Activated T-helper 17 cell treated with anti-CD3 and anti-CD28 coated beads, Interleukin-2, amount 50 U/mL, for 72 hours (primary cell): ENCODE results near the gene GDI2. TPM values are rescaled to one million over a fixed set of nuclear protein-coding genes. Genes with fewer than 3 reads are reported as not detected.
A peak's percentile ranks its signal among the peaks of the same experiment; 100 is the strongest.
"Not testable (repeated sequence)": the region's sequence is repeated elsewhere in the genome, so short reads cannot be mapped to it uniquely, and the experiment has no call there.

ENCODE experiments used
- ATAC-seq: fragments of 150-1000 bp; cut with Tn5 transposase; replicated peaks from 2 replicates; pipeline ENCODE4 v1.10.0; 2021; ENCODE audit warnings: mild to moderate bottlenecking, moderate library complexity
- H3K27ac Mint-ChIP-seq: one replicate; pipeline ENCODE4 v1.8.0; 2022; ENCODE audit warnings: mixed read lengths
- H3K27me3 Mint-ChIP-seq: one replicate; pipeline ENCODE4 v1.8.0; 2022; ENCODE audit warnings: mixed read lengths
- H3K36me3 Mint-ChIP-seq: one replicate; pipeline ENCODE4 v1.8.0; 2022; ENCODE audit warnings: low read depth, mild to moderate bottlenecking, mixed read lengths
- H3K4me1 Mint-ChIP-seq: one replicate; pipeline ENCODE4 v1.8.0; 2022; ENCODE audit warnings: mixed read lengths
- H3K4me3 Mint-ChIP-seq: one replicate; pipeline ENCODE4 v1.8.0; 2022; ENCODE audit warnings: mild to moderate bottlenecking, mixed read lengths
- H3K9me3 Mint-ChIP-seq: one replicate; pipeline ENCODE4 v1.8.0; 2022; ENCODE audit warnings: mixed read lengths
- total RNA-seq, 2 donors: library from RNA; stranded (reverse); gene quantifications; one replicate each; pipeline ENCODE4 v1.2.3, GENCODE V29; 2022

The GDI2 gene
- total RNA-seq, 2 donors from 2014 or later: 190 to 266 TPM

GRCh38 chr10:5813091-5813340, 218 bp downstream of the GDI2 start:
- Mint-ChIP-seq H3K9me3 (no peaks in the 10 kb centered on the region), H3K4me1 (peaks cover 48% of the 10 kb centered on the region), H3K27me3 (no peaks in the 10 kb centered on the region), H3K4me3 (peak overlapping the region; percentile 99), H3K27ac (peak overlapping the region; percentile 95), H3K36me3 (peaks cover 35% of the 10 kb centered on the region)
- ATAC-seq: peak; percentile 41

- H3K27me3 Mint-ChIP-seq: no peaks in the 10 kb centered on the region
- H3K4me1 Mint-ChIP-seq: peaks cover 48% of the 10 kb centered on the region
- ATAC-seq: peak; percentile 41
- H3K36me3 Mint-ChIP-seq: peaks cover 41% of the 10 kb centered on the region
- peak overlapping the region; percentile 99 for H3K4me3 Mint-ChIP-seq
- peak overlapping the region; percentile 95 for H3K27ac Mint-ChIP-seq
- no peaks in the 10 kb centered on the region for H3K9me3 Mint-ChIP-seq
Measured at GRCh38 chr10:5812283-5813090, 747 bp downstream of the GDI2 start.

- no peaks in the 10 kb centered on the region for H3K9me3 Mint-ChIP-seq
- H3K4me1 Mint-ChIP-seq: peaks cover 44% of the 10 kb centered on the region
- peak overlapping the region; percentile 99 for H3K4me3 Mint-ChIP-seq
- peak overlapping the region; percentile 95 for H3K27ac Mint-ChIP-seq
- peaks cover 51% of the 10 kb centered on the region for H3K36me3 Mint-ChIP-seq
- no peaks in the 10 kb centered on the region for H3K27me3 Mint-ChIP-seq
- ATAC-seq: no peak
Measured at GRCh38 chr10:5811387-5811821, 1.8 kb downstream of the GDI2 start.

- peaks cover 43% of the 10 kb centered on the region for H3K4me1 Mint-ChIP-seq
- no peaks in the 10 kb centered on the region for H3K27me3 Mint-ChIP-seq
- peak overlapping the region; percentile 99 for H3K4me3 Mint-ChIP-seq
- H3K9me3 Mint-ChIP-seq: no peaks in the 10 kb centered on the region
- no peak for ATAC-seq
- peak overlapping the region; percentile 78 for H3K27ac Mint-ChIP-seq
- peaks cover 63% of the 10 kb centered on the region for H3K36me3 Mint-ChIP-seq
Measured at GRCh38 chr10:5810225-5810624, 3.0 kb downstream of the GDI2 start.

GRCh38 chr10:5809527-5810154, 3.6 kb downstream of the GDI2 start:
- H3K9me3 Mint-ChIP-seq: no peaks in the 10 kb centered on the region
- H3K36me3 Mint-ChIP-seq: peaks cover 67% of the 10 kb centered on the region
- ATAC-seq: no peak
- peak overlapping the region; percentile 78 for H3K27ac Mint-ChIP-seq
- peak overlapping the region; percentile 99 for H3K4me3 Mint-ChIP-seq
- H3K27me3 Mint-ChIP-seq: no peaks in the 10 kb centered on the region
- H3K4me1 Mint-ChIP-seq: peaks cover 39% of the 10 kb centered on the region

- Mint-ChIP-seq H3K4me3 (peak overlapping the region; percentile 99), H3K27ac (peak overlapping the region; percentile 78), H3K4me1 (peaks cover 40% of the 10 kb centered on the region), H3K36me3 (peaks cover 74% of the 10 kb centered on the region)
- not testable (repeated sequence) for H3K9me3 Mint-ChIP-seq, ATAC-seq, H3K27me3 Mint-ChIP-seq
Measured at GRCh38 chr10:5808783-5809392, 4.3 kb downstream of the GDI2 start.

GRCh38 chr10:5806745-5807144, 6.5 kb downstream of the GDI2 start:
- Mint-ChIP-seq H3K9me3 (no peaks in the 10 kb centered on the region), H3K4me1 (peaks cover 34% of the 10 kb centered on the region), H3K4me3 (no peak overlapping the region), H3K27ac (peak overlapping the region; percentile 22), H3K27me3 (no peaks in the 10 kb centered on the region), H3K36me3 (peaks cover 79% of the 10 kb centered on the region)
- ATAC-seq: no peak

- no peak for ATAC-seq
- Mint-ChIP-seq H3K27me3 (no peaks in the 10 kb centered on the region), H3K9me3 (no peaks in the 10 kb centered on the region), H3K36me3 (peaks cover 71% of the 10 kb centered on the region), H3K27ac (no peak overlapping the region), H3K4me3 (no peak overlapping the region), H3K4me1 (peaks cover 29% of the 10 kb centered on the region)
Measured at GRCh38 chr10:5805711-5806110, 7.5 kb downstream of the GDI2 start.

- ATAC-seq: no peak
- Mint-ChIP-seq H3K27ac (no peak overlapping the region), H3K9me3 (no peaks in the 10 kb centered on the region), H3K4me3 (no peak overlapping the region), H3K4me1 (peaks cover 26% of the 10 kb centered on the region), H3K27me3 (no peaks in the 10 kb centered on the region), H3K36me3 (peaks cover 76% of the 10 kb centered on the region)
Measured at GRCh38 chr10:5805260-5805659, 8.0 kb downstream of the GDI2 start.

- no peak overlapping the region for H3K4me3 Mint-ChIP-seq
- H3K9me3 Mint-ChIP-seq: no peaks in the 10 kb centered on the region
- H3K4me1 Mint-ChIP-seq: peaks cover 18% of the 10 kb centered on the region
- no peak overlapping the region for H3K27ac Mint-ChIP-seq
- peaks cover 81% of the 10 kb centered on the region for H3K36me3 Mint-ChIP-seq
- ATAC-seq: no peak
- H3K27me3 Mint-ChIP-seq: no peaks in the 10 kb centered on the region
Measured at GRCh38 chr10:5804386-5804785, 8.8 kb downstream of the GDI2 start.

GRCh38 chr10:5800782-5801181, 12.5 kb downstream of the GDI2 start:
- Mint-ChIP-seq H3K9me3 (no peaks in the 10 kb centered on the region), H3K4me3 (no peak overlapping the region), H3K27ac (no peak overlapping the region), H3K4me1 (peaks cover 6% of the 10 kb centered on the region), H3K27me3 (no peaks in the 10 kb centered on the region), H3K36me3 (peaks cover 81% of the 10 kb centered on the region)
- no peak for ATAC-seq

GRCh38 chr10:5794236-5794635, 19.0 kb downstream of the GDI2 start:
- Mint-ChIP-seq H3K27ac (no peak overlapping the region), H3K4me1 (peaks cover 4% of the 10 kb centered on the region), H3K9me3 (no peaks in the 10 kb centered on the region), H3K27me3 (no peaks in the 10 kb centered on the region), H3K36me3 (peaks cover 100% of the 10 kb centered on the region), H3K4me3 (no peak overlapping the region)
- no peak for ATAC-seq

- H3K36me3 Mint-ChIP-seq: peaks cover 100% of the 10 kb centered on the region
- no peak for ATAC-seq
- H3K4me1 Mint-ChIP-seq: peaks cover 4% of the 10 kb centered on the region
- peak overlapping the region; percentile 58 for H3K27ac Mint-ChIP-seq
- no peak overlapping the region for H3K4me3 Mint-ChIP-seq
- no peaks in the 10 kb centered on the region for H3K9me3 Mint-ChIP-seq
- no peaks in the 10 kb centered on the region for H3K27me3 Mint-ChIP-seq
Measured at GRCh38 chr10:5789626-5790025, 23.6 kb downstream of the GDI2 start.

GRCh38 chr10:5788969-5789368, 24.3 kb downstream of the GDI2 start:
- H3K27me3 Mint-ChIP-seq: no peaks in the 10 kb centered on the region
- no peak overlapping the region for H3K27ac Mint-ChIP-seq
- no peak overlapping the region for H3K4me3 Mint-ChIP-seq

GRCh38 chr10:5783300-5783699, 29.9 kb downstream of the GDI2 start:
- peaks cover 99% of the 10 kb centered on the region for H3K36me3 Mint-ChIP-seq
- no peak overlapping the region for H3K27ac Mint-ChIP-seq
- peaks cover 6% of the 10 kb centered on the region for H3K4me1 Mint-ChIP-seq
- no peaks in the 10 kb centered on the region for H3K9me3 Mint-ChIP-seq
- H3K4me3 Mint-ChIP-seq: no peak overlapping the region
- no peak for ATAC-seq
- H3K27me3 Mint-ChIP-seq: no peaks in the 10 kb centered on the region

More at GRCh38 chr10:5788969-5789368, 24.3 kb downstream of the GDI2 start:
- H3K4me1 Mint-ChIP-seq: peaks cover 4% of the 10 kb centered on the region
- no peak for ATAC-seq
- no peaks in the 10 kb centered on the region for H3K9me3 Mint-ChIP-seq
- peaks cover 100% of the 10 kb centered on the region for H3K36me3 Mint-ChIP-seq
